HG03439 (cell line): Measurements from ENCODE around the gene NIN.

Experiments used
- ATAC-seq: cut with Tn5 transposase; IDR thresholded peaks from one replicate; pipeline ENCODE4 v1.9.1; 2021; ENCODE audit warnings: mild to moderate bottlenecking, moderate library complexity; ENCODE audit not compliant: unreplicated experiment

The NIN gene, protein sequence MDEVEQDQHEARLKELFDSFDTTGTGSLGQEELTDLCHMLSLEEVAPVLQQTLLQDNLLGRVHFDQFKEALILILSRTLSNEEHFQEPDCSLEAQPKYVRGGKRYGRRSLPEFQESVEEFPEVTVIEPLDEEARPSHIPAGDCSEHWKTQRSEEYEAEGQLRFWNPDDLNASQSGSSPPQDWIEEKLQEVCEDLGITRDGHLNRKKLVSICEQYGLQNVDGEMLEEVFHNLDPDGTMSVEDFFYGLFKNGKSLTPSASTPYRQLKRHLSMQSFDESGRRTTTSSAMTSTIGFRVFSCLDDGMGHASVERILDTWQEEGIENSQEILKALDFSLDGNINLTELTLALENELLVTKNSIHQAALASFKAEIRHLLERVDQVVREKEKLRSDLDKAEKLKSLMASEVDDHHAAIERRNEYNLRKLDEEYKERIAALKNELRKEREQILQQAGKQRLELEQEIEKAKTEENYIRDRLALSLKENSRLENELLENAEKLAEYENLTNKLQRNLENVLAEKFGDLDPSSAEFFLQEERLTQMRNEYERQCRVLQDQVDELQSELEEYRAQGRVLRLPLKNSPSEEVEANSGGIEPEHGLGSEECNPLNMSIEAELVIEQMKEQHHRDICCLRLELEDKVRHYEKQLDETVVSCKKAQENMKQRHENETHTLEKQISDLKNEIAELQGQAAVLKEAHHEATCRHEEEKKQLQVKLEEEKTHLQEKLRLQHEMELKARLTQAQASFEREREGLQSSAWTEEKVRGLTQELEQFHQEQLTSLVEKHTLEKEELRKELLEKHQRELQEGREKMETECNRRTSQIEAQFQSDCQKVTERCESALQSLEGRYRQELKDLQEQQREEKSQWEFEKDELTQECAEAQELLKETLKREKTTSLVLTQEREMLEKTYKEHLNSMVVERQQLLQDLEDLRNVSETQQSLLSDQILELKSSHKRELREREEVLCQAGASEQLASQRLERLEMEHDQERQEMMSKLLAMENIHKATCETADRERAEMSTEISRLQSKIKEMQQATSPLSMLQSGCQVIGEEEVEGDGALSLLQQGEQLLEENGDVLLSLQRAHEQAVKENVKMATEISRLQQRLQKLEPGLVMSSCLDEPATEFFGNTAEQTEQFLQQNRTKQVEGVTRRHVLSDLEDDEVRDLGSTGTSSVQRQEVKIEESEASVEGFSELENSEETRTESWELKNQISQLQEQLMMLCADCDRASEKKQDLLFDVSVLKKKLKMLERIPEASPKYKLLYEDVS (N-terminal part only)

DNA sequence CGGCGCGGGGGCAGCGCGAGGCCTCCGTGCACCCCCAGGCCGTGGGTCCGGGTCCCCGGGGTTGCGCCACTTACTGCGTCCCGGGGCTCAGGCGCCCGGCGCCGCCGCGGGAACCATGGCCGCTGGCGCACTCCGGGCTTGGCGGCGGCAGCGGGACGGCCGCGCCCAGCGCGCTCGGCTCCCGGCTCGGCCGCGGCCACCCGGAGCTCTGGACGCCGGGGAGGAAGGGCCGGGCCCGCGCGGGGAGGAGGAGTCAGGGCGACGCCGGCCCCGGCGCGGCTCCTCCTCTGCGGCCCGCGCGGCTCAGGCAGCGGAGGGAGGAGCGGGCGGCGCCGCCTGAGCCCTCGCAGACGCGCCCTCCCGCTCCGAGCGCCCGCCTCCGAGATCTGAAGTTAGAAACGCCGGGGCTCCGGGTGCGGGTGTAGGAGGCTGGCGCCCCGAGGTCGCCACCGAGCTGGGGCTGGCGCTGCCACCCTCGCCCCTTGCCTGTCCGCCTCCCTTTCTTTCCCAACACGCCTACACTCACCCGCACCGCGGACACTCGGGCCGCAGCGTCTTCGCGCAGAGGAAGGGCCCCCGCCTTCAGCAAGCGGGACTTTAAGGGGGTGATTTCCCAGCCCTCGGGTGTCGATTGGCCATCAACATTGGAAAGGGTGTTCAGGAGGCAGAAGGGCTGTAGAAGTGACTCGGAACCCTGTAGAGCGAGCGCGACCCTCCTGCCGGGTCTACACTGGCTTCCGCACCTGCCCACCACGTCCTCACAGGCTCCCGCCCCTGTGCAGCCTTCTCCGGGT, at the start of gene NIN:
Gene NIN, minus strand, starts transcription at position 231 of the 794 bp plus-strand sequence. CDS start 9,106 bp downstream, outside the sequence.
- peak; percentile 77 for ATAC-seq

DNA sequence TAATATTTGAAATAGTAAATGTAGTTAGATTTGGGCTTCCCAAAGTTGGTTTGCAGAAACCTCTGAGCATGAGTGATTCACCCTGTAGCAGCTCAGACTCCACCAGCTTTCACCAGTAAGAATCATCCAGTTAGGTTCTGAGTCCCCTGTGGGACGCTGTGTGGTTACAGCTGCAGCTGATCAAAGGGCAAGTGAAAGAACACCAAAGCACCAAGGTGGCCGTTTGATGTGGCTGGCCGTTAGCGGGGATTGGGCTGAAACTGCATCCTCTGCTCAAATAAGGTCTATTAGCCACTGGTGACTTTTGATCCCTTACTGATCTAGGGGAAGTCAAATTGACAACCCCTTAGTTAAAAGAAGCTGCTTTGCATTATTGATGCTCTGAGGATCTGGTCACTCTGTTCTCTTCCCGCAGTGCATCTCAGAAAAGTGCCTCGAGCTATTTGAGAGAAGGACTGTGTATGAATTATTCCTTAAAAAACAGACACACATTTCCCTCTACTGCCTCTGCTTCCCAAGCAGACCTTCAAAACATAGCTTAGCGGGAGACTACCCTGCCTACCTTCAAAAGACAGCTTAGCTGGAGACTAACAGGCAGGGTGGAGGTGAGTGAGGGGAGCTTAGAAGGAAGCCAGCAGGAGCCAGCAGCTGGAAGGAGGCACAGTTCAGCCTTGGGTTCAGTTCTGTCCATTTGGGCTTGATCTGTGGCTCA, 44.6 kb upstream of the NIN start:
- peak; percentile 88 for ATAC-seq

DNA sequence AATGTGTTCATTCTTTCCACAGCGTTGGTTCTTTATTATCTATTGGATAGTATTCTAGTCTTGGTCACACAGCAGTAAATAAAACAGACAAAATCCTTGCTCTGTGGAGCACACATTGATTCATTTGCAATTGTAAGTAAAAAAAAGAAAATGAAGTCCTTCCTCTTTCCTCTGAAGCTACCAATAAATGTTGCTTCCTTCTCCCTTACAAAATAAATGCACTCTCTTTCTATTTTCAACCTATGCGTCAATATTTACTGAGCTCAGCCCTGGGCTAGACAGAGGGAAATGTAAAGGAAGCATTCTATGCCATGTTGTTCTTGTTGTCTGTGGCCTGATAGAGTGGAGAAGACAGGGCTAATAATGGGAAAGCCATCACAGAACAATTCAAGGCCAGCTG, 43.8 kb upstream of the NIN start:
- no peak for ATAC-seq

DNA sequence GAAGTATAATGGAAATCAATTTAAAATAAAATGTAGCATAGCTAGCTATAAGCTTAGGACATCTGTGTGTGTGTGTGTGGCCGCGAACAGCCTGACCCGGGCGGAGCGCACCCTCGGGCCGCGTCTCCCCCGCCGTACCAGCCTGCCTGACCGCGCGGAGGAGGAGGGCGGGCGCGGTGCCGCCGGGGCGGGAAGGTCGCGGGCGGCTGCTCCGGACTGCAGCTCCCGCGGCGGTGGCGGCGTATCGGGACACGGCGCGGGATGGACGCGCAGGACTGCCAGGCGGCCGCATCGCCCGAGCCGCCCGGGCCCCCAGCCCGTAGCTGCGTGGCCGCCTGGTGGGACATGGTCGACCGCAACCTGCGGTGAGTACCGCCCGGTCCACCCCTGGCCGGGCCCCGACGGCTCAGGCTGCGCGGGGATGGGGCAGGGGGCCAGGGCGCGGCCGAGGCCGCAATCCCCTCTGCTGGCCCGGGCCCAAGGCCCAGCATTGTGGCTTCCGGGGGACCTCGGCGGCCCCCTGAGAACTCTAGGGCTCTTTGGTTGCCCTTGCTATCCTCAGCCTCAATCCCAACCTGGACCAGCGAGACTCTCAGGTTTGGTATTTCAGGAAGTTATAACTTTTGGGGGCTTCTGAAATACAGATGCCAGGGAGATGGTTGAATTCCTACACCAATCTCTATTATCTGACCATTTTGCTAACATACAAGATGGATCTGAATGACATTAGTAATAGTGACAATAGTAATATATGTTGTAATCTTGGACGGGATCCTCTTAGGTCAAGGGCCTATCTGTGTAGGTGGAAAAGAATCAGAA, 41.2 kb upstream of the NIN start, which contains the start of gene ABHD12B:
Gene ABHD12B, plus strand, starts transcription at position 140 of the 819 bp plus-strand sequence. Its CDS starts 122 bp downstream, at position 262.
- ATAC-seq: no peak

DNA sequence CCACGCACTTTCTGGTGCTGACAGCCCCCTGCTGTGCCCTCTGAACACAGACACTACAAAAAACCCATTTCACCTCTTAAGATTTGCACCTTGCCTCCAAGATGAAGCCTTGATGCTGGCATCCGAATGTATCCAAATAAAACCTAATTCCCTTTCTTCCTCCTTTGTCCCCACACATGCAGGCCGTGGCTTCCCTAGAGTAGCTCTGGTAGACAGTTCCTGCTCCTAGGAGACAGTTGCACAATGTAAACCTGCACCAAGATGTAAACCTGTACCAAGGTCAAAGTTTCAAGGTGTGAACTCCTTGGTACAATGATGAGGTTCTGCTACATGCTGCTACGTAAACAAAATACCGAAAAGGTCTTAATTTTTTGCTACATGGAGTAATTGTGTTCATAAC, 40.3 kb upstream of the NIN start:
- no peak for ATAC-seq

DNA sequence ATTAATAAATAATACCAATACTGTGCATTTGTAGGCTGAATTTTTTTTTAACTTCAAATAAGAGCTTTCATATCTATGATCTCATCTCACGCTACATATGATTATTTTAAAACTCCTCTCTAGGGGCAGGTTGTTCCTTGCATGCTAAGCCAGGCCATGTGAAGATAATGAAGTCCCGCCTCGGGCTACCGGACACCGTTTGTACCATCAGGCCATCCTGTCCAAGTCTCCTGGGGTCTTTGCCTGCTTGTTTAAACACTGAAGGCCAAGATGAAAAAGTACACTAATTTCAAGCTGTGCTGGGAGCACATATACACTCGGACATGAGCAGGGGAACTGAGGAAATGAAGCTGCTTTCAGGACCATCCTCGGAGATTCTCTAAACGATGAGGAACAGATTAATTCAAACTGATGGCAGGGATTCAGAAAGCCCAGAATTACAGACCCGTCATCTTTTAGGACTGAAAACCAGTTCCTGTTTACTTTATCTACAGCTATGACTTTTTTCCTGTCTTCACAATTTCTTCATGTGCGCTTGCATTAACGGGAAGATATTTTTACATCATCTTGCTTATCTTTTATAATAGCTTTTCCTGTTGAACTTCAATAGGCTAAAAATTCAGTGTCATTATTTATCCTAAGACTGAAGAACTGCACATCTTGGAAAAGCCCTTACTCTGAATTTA, 34.6 kb upstream of the NIN start:
- ATAC-seq: no peak

DNA sequence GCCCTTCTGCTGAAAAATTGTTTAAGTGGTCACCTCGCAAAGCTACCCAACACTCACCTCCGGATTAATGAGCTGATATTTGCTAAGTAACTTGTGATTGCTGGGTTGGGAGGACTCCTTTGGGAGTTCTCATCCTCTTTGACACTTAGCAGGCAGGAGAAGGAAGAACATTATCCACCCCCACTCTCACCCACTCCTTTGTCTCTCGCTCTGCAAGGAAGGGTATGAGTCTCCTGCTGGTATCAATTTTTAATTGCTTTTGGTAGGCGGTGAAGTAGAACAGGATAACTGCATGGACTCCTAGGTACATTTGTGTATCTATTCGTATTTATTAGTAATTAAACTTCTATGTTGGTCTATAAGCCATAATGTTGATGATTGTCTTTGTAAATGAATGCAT, 34.0 kb upstream of the NIN start:
- no peak for ATAC-seq

DNA sequence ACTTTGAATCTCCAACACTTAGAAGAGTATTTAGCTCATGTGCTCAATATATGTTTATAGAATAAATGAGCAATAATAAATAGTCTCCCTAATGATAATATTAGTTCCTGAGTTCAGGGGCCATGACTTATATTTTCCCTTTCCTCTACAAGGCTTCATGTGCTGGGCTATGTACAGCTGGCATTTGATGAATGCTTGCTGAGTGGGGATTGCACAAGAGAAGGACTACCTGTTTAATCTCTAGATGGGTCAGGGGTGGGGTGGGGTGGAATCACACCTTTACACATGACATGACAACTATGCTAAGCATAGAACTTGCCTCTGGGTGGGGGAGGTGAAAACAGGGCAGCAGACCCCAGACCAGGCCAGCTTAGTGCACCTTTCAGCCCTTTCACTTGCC, 33.3 kb upstream of the NIN start:
- ATAC-seq: no peak

DNA sequence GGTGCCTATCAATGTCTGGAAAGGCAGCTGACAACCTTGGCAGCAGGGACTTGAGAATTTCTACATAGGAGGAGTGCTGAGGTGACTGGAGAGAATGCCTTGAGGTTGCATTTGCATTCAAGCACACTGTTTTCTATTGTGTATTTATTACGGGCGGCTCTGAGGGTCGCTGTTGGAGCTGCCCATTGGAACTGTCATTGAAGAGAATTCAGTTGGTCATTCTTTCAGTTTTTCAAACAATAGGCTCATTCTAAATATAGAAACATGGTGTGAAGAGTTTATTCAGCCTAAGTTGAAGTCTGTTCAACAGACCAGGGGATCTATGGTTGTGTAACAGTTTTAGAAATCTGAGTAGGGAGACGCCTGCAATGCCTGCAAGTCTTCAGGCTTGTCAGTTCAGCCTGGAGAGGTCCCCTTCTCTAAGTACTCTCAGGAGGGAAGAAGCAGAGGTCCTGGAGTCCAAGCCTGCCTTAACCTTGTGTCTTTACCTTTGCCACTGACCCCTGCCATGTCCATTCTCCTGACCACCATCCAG, 31.1 kb upstream of the NIN start:
- no peak for ATAC-seq

DNA sequence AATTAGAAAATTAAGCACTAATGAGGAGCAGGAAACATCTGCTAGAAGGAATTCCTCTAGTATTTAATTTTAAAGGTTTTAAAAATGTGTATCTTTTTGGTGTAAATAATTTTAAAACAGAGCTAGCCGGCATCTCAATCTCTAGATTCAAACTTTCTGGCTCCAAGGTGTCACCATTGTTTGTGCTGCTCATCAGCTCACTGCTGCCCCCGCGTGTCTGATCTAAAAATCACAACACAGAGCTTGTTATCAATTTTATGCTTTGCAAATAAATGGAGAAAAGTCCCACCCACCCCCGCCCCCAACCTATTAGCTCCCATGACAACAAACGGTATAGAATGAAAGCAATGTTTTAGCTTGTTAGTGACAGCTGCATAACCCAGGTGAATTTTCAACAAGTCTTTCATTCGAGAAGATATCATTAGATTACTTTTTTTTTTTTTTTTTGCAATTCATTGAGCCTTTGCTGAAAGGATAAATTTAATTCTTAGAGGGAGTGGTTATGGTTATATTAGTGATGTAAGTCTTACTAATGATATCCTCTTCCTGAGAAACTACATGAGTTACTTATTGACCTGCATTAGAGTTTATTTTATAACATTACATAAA, 29.6 kb upstream of the NIN start:
- no peak for ATAC-seq

DNA sequence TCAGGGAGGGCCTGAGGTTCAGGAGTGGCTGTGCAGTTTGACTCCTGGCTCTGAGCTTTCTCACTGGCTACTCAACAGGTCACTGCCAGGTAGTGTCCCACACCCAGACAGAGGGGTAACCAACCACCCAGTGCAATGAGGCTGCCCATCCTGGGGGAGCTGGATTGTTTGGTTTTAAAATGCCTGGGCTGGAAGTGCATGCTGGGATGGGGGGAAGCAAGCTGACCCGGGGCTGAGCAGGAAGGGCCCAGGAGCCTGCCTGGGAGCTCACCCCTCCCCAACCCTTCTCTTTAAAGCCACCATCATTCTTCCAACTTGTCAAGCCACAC, 28.3 kb upstream of the NIN start:
- ATAC-seq: peak; percentile 9

DNA sequence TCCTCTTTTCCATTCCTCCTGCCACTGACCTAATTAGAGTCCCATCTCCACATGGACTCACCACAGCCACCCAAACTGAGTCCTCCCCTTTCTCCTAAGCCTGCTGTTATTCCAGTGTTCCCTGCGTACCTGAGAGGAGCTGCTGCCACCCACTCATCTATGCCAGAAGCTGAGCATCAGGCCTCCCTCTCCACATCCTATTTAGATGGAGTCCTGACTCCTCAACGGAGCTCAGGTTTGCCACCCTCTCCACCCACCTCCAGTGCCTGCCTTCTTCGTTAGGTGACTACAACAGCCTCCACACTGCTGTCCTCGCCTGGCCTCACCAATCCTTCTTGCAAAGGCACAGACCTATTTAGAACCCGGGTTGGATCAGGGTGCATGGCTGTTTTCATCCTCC, 25.7 kb upstream of the NIN start:
- ATAC-seq: no peak

DNA sequence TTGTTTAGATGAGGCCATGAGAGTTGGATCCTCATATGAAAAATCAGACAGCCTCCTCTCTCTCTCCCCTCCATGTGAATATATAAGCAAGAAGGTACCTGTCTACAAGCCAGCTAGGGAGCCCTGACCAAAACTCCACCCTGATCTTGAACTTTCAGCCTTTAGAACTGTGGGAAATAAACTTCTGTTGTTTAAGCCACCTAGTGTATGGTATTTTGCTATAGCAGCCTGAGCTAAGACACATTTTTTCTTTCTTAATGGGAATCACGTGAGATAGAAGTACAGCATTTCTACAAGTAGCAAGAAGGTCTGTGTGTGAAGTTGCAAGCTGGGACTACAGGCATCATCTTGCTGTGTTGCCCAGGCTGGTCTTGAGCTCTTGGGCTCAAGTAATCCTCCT, 24.6 kb upstream of the NIN start:
- ATAC-seq: no peak

DNA sequence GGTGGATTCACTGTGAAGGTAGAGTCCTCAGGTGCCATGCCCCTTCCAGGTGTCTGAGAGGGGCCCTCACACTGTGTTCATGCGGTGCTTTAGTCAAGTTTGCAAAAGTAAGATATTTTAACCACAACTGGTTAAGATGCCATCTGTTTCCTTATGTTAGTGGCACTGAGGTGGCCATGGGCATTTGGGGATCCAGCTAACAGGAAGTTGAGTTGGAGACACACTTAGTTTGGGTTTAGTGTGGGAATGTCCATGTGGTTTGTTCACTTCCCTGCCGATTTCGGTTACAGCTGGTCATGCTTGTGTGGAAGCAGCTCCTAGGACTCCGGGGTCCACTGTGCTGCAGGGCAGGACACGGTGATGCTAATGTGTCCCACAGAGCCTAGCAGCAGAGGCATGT, 23.6 kb upstream of the NIN start:
- no peak for ATAC-seq

DNA sequence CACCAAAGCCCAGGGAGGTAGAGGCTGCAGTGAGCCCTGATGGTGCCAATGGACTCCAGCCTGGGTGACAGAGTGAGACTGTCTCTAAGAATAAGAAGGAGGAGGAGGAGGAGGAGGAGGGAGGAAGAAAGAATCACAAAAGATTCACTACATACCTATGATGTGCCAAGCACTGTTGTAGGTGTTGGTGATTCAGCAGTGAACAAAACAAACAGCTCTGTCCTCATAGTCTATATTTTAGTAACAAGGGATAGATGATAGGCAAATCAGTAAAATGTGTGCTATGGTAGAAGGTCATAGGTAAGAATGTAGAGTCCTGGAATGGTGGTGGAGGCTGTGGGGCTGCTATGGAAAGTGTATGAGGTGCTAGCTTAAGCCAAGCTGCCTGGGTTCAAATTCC, 22.9 kb upstream of the NIN start:
- ATAC-seq: no peak

DNA sequence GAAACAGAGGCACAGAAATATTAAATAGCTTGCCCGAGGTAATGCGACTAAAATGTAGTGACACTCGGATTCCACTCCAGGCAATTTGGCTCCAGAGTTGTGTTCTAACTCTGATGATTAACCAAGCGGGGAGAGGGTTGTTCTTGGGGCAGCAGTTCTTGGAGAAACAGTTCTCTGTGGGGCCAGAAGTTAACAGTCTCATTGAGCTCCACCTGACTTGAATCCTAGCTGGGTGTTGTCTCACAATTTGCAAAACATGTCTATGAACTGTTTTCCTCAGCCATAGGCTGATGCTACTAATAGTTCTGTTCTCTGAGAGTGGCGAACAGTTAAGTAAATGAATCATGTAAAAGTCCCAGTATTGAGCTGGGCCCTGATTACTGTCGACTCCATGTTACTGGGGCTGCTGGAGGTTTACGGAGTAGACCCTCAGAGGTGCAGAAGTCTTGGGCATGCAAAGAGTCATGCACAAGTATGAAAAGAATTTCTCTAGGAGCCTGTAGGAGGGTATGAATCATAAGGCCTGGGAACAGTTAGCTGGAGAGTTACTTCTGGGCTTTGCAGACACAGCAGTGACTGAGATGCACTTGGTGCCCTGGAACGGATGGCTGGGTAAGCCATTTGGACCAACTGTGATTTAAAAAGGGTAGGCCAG, 15.4 kb upstream of the NIN start:
- no peak for ATAC-seq

DNA sequence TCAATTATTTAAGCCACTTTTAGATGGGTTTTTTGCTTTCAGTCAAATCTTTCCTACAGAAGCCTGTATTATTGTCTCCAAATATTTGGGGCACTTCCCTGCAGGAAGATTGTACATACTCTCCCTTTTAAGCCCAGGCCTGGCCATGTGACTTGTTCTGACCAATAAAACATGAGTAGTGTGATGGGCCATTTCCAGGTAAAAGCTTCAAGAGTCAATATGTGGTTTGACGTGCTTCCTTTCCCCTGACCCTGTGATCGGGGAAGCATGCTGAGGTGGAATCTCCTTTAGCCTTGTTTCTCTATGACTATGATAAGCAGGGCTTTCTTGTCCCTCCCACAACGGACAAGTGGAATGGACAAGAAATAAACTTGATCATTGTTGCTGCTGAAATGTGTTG, 14.2 kb upstream of the NIN start:
- no peak for ATAC-seq
